Activated CD4-positive, alpha-beta T cell treated with anti-CD3 and anti-CD28 coated beads, Interleukin-10, Interleukin-2, amounts not matched to agents 100 ng/mL and 50 ng/mL, durations not matched to agents 16 hours and 8 hours (primary cell): ENCODE results near the gene RUFY3.

Experiments used
- DNase-seq: peaks from one replicate; pipeline ENCODE4 v3.0.0-alpha.2; 2020

Gene RUFY3

GRCh38 chr4:70844180-70844579, 122.4 kb downstream of the RUFY3 start:
- DNase-seq = no peak

- DNase-seq = no peak
These were observed 127.5 kb downstream of the RUFY3 start for GRCh38 chr4:70849291-70849690.

GRCh38 chr4:70855464-70855863, 133.7 kb downstream of the RUFY3 start:
- DNase-seq = no peak
